ENCODE data around the gene NFATC2. TPM values are rescaled to one million over a fixed set of nuclear protein-coding genes. Genes with fewer than 3 reads are reported as not detected.

The NFATC2 gene
- total RNA-seq, 1 experiment from 2014 or later, result 15.8 TPM

DNA sequence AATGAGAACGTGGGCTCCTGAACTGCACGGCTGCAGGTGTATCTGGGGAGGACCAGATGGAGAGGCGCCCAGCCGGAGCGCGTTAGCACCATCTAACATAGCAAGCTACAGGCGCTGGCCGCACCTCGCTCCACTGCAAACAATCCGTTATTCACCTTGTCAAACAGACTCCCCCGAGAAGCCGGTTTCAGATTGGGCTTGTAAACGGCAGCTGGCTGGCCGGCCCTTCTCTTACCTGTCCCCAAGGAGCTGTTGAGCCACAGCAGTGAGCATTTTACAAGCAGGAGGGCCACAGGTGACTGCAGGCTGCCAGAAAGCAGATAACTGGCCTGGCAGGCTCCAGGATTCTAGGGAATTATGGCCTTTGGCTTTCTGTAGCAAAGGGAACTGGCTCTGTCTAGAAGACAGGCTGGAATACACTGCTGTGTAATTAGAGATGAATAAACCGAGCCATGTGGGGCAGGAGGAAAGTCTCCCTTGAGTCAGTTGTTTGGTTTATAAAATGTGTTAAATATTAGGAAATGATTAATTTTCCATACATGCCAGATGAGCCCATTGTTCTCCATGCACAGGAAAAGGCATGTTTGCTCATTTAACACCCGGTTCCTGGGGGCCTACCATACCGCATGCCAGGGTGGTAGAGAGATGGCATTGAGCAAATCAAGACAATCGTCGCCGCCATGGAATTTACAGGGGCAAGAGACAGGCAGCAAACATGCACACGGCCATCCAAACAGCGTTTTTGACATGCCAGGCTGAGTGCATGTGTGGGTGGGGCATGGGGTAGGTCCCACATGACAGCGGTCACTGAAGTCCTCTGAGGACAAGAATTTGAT lies 159.3 kb downstream of the NFATC2 start:
- H3K27ac Mint-ChIP-seq (ENCODE audit: unreplicated experiment), result no peak overlapping the region
- peak; percentile 36 for DNase-seq
- H3K27me3 Mint-ChIP-seq (ENCODE audit: unreplicated experiment), result peaks cover 44% of the 10 kb centered on the region
- no peaks in the 10 kb centered on the region for H3K9me3 Mint-ChIP-seq (ENCODE audit: low read depth, unreplicated experiment)
- intact Hi-C loops (cut with micrococcal nuclease; ENCODE audit: unreplicated experiment), result no loop called here
- no peaks in the 10 kb centered on the region for H3K36me3 Mint-ChIP-seq (ENCODE audit: insufficient read depth, unreplicated experiment)
- CTCF ChIA-PET, result interaction anchor here (0.6 to 0.8 kb wide), 2 partner anchors 43 to 396 kb away, joined by 3 read pairs; no protein-coding TSS in a partner anchor
- no peak overlapping the region for H3K4me3 Mint-ChIP-seq (ENCODE audit: low read depth, unreplicated experiment)
- TF ChIP-seq, protein P1, sequence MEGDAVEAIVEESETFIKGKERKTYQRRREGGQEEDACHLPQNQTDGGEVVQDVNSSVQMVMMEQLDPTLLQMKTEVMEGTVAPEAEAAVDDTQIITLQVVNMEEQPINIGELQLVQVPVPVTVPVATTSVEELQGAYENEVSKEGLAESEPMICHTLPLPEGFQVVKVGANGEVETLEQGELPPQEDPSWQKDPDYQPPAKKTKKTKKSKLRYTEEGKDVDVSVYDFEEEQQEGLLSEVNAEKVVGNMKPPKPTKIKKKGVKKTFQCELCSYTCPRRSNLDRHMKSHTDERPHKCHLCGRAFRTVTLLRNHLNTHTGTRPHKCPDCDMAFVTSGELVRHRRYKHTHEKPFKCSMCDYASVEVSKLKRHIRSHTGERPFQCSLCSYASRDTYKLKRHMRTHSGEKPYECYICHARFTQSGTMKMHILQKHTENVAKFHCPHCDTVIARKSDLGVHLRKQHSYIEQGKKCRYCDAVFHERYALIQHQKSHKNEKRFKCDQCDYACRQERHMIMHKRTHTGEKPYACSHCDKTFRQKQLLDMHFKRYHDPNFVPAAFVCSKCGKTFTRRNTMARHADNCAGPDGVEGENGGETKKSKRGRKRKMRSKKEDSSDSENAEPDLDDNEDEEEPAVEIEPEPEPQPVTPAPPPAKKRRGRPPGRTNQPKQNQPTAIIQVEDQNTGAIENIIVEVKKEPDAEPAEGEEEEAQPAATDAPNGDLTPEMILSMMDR (IDR thresholded peaks at IDR 0.05; ENCODE audit: unreplicated experiment), result no peak
- H3K4me1 Mint-ChIP-seq (ENCODE audit: low read depth, unreplicated experiment), result peaks cover 26% of the 10 kb centered on the region
- no TSS peak for BruUV-seq (replicated peaks)

DNA sequence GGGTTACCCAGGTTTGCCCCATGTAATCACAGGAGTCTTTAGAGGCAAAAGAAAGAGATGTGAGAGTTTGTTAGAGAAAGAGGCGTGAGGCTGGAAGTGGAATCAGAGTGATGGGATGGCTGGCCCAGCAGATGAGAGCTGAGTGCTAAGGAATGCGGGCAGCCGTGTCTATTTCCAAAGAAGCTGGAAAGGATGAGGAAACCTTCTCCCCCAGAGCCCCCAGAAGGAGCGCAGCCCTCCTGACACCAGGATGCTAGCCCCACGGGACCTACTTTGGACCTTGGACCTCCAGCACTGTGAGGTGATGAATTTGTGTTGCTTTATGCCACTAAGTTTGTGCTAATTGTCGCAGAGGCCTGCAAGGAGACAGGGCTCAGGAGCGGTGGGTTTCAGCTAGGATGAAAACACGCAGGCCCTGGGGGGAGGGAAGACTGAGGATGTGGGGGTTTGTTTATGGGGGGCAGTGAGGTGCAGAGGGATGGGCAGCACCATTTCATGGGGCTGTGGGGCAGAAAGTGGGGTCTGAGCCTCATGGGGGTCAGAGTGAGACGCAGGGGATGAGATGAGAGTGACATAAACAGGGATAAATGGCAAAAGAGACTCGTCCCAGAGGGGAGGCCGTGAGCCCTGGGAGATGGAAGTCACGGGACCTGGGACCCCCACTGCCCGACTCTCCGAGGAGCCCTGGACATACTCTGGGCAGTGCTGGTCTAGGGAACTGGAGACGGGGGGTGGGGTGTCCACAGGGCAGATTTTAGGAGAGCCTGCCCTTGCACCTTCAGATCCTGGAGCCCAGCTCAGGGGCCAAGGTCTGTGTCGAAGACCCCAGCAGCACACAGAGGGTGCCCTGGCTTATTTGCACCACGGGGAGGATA lies 160.2 kb downstream of the NFATC2 start:
- H3K4me1 Mint-ChIP-seq (ENCODE audit: low read depth, unreplicated experiment), result peaks cover 26% of the 10 kb centered on the region
- TF ChIP-seq, protein P1 (IDR thresholded peaks at IDR 0.05; ENCODE audit: unreplicated experiment), result no peak
- no peaks in the 10 kb centered on the region for H3K9me3 Mint-ChIP-seq (ENCODE audit: low read depth, unreplicated experiment)
- no peak overlapping the region for H3K4me3 Mint-ChIP-seq (ENCODE audit: low read depth, unreplicated experiment)
- H3K27ac Mint-ChIP-seq (ENCODE audit: unreplicated experiment), result no peak overlapping the region
- H3K27me3 Mint-ChIP-seq (ENCODE audit: unreplicated experiment), result peaks cover 44% of the 10 kb centered on the region
- no TSS peak for BruUV-seq (replicated peaks)
- H3K36me3 Mint-ChIP-seq (ENCODE audit: insufficient read depth, unreplicated experiment), result no peaks in the 10 kb centered on the region
- DNase-seq, result no peak
- intact Hi-C loops (cut with micrococcal nuclease; ENCODE audit: unreplicated experiment), result no loop called here
- CTCF ChIA-PET, result interaction anchor here (0.6 to 0.8 kb wide), 2 partner anchors 44 to 395 kb away, joined by 3 read pairs; no protein-coding TSS in a partner anchor

DNA sequence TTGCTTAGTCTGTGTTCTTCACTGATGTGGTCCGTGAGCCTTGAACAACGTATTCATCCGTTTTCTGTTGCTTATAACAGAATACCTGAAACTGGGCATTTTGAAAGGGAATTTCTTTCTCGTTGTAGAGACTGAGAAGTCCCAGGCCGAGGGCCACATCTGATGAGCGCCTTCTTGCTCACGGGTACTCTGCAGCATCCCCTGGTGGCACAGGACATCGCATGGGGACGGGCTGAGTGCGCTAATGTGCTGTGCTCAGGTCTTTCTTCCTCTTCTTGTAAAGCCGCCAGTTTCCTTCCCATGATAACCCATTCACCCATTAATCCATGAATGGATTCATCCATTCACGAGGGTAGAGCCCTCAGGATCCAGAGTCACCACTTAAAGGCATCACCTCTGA lies 161.0 kb downstream of the NFATC2 start:
- CTCF ChIA-PET, result no interaction called here
- BruUV-seq (replicated peaks), result no TSS peak
- TF ChIP-seq, protein P1 (IDR thresholded peaks at IDR 0.05; ENCODE audit: unreplicated experiment), result no peak
- DNase-seq, result no peak
- H3K36me3 Mint-ChIP-seq (ENCODE audit: insufficient read depth, unreplicated experiment), result no peaks in the 10 kb centered on the region
- no peak overlapping the region for H3K27ac Mint-ChIP-seq (ENCODE audit: unreplicated experiment)
- H3K4me3 Mint-ChIP-seq (ENCODE audit: low read depth, unreplicated experiment), result no peak overlapping the region
- peaks cover 44% of the 10 kb centered on the region for H3K27me3 Mint-ChIP-seq (ENCODE audit: unreplicated experiment)
- intact Hi-C loops (cut with micrococcal nuclease; ENCODE audit: unreplicated experiment), result no loop called here
- H3K4me1 Mint-ChIP-seq (ENCODE audit: low read depth, unreplicated experiment), result peaks cover 26% of the 10 kb centered on the region
- no peaks in the 10 kb centered on the region for H3K9me3 Mint-ChIP-seq (ENCODE audit: low read depth, unreplicated experiment)
